ENCODE data around the gene RPP40.
"Not testable (repeated sequence)": the region's sequence is repeated elsewhere in the genome, so short reads cannot be mapped to it uniquely, and the experiment has no call there.

The RPP40 gene

DNA sequence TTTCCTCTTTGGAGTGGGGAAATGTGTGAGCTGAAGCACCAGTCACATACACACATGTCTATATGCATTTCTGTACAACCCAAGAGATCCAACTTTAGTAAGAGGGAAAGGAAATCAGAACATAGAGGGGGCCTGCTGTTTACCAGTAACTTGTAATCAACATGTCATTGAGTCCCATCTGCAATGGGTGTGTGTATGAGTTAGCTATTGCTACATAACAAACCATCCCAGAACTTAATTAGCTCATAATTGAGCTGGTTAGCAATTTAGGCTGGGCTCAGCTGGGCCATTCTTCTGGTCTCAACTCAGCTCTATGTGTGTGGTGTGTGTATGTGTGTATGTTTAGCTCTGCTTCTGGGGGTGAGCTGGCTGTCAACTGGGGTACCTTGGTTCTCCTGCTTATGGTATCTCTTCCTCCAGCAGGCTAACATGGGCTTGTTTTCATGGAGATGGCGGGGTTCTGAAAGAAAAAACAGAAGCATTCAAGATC is 10.3 kb upstream of the RPP40 start:
- no peak for DNase-seq

- DNase-seq, result no peak
Observed at GRCh38 chr6:5012519-5012918, 8.7 kb upstream of the RPP40 start.

DNA sequence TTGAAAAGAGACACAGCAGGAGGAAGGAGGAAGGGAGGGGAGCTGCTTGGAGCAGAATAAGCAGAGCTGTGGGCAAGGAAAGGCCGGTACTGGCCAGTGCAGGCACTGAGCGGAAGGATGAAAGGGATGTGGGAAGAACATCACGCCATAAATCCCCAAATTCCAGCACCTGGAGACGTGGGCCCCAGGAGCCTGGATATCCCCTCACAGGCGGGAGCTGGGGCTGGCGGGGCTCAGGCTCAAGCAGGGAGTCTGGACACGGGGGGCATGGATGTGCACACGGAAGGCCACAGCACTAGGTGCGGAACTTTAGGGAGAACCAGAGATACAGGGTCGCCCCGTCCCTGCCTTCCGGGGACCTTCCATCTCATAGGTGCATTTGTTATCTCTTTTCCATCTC is 7.5 kb upstream of the RPP40 start:
- DNase-seq, result no peak

DNA sequence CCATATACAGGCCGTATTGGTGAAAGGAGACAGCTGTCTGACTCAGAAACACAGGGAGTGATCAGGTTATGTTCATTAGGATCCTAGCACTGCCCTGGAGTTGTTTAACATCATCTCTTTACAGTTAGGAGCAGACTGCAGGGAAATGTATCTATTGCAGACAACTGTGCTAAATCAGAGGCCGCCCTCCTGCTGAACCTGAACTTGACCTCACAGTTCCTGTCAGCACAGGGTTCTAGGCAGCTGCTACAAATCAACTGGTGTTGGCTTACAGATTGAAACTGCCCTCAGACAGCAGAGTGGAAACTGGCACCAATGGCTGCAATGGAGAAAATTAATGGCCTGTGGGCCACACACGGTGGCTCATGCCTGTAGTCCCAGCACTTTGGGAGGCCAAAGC is 3.7 kb upstream of the RPP40 start:
- DNase-seq, result no peak

DNA sequence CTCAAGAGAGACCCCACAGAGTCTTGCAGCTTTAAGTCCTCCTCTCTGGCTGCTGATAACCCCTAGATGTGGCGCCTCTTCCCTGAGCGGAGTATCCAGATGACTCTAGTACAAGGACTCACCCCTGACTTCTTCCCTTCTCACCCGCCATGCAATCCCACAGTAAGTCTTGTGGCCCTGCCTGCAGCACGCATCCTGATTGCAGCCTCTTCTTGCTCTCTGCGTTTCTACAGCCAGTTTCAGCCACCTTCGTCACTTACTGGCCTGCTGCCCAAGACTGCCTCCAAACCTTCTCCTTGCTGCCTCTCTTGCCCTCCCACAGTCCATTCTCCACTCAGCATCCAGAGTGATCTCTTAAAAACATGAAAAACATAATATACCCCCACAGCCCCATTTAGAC is 2.4 kb upstream of the RPP40 start:
- no peak for DNase-seq

- DNase-seq, result not testable (repeated sequence)
Observed at GRCh38 chr6:5005038-5005433, 1.2 kb upstream of the RPP40 start.

GRCh38 chr6:5004373-5005037 is 668 bp upstream of the RPP40 start:
- DNase-seq, result no peak

- DNase-seq, result no peak
Observed at GRCh38 chr6:4999586-4999985, 4.3 kb downstream of the RPP40 start.

- DNase-seq, result no peak
Observed at GRCh38 chr6:4997862-4998261, 6.0 kb downstream of the RPP40 start.

DNA sequence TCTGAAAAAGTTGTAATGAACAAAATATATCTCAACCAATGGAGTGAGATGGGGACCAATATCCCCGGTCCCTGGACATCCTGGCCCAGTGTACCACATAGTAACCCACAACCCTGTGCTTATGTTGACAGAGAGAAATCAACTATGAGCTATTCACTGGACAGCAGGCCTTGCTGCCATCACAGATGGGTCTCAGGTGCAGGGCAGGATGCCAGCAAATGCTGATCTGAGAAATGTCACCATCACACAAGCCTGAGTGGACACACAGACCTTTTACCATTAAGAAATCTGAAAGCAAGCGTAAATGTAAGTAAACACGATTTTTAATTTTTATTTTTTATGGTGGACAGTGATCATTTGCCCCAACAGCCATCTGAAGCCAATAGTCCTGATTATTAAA is 9.1 kb downstream of the RPP40 start:
- DNase-seq, result no peak

GRCh38 chr6:4987432-4987831 is 16.4 kb downstream of the RPP40 start:
- DNase-seq, result no peak

GRCh38 chr6:4986999-4987398 is 16.8 kb downstream of the RPP40 start:
- no peak for DNase-seq

GRCh38 chr6:4983322-4983721 is 20.5 kb downstream of the RPP40 start:
- no peak for DNase-seq

GRCh38 chr6:4981761-4982160 is 22.1 kb downstream of the RPP40 start:
- DNase-seq, result no peak

GRCh38 chr6:4979426-4979825 is 24.4 kb downstream of the RPP40 start:
- no peak for DNase-seq

DNA sequence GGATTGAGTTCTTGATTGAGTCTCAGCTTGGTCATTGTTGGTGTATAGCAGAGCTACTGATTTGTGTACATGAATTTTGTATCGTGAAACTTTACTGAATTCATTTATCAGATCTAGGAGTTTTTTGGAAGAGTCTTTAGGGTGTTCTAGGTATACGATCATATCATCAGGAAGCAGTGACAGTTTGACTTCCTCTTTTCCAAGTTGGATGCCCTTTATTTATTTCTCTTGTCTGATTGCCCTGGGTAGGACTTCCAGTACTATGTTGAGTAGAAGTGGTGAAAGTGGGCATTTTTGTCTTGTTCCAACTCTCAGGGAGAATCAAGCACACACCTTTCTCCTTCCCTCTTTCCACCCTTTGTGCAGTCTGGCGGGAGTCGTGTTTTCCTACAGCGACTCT is 26.4 kb downstream of the RPP40 start:
- no peak for DNase-seq

GRCh38 chr6:4975506-4975905 is 28.3 kb downstream of the RPP40 start:
- DNase-seq, result no peak

- DNase-seq, result no peak
Observed at GRCh38 chr6:4974962-4975361, 28.9 kb downstream of the RPP40 start.

DNA sequence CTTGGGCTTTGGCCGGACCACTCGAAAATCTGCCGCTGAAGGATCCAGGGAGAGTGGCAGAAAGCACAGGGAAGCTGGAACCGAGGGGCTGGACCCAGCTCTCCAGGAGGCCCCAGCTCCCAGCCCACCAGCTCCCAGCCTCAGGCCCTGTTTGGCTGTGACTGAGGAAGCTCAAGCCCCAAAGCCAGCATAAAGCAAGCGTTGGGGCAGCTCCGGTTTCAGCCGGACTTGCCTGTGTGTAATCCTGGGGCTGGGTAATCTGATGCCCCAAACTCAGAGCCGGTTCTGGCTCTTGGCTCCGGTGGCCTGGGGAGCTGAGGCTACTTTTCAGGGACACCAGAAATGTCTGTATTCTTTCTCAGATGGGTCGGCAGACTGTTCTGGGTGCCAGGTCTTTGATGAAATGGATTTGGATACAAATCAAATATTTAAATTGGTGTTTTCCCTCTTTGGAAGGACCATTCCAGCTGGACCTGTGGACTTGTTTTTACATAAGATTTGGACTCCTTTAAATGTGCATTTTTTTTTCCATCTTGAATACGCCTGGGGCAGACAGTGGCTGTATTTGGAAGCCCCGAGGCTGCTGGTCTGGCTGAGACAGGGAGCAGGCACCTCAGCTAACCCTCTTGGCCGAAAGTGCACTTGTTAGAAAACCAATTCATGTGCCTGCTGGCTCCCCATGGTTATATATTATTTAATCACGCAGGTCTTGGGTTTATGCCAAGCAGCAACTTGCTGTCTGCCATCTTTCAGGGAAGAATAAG is 29.7 kb downstream of the RPP40 start:
- DNase-seq, result no peak

DNA sequence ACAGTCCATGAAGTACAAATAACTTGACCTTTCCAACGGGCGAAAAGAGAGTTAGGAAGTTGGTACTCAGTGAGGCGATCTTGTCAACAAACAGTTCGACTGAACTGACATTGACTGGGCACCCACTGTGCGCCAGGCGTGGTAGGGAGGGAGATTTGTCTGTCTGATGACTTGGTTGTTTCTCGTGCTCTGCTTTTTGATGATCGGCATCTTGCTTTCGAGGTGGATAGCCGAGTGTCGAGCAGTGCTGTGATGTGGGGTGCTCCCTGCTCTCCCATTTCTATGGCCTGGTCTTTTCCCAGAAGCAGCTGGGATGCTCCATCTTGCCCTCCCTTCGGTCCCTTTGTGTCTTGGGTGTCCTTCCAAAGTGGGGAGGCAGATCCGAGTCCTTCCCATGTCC is 30.4 kb downstream of the RPP40 start:
- no peak for DNase-seq

GRCh38 chr6:4972438-4972837 is 31.4 kb downstream of the RPP40 start:
- DNase-seq, result no peak

DNA sequence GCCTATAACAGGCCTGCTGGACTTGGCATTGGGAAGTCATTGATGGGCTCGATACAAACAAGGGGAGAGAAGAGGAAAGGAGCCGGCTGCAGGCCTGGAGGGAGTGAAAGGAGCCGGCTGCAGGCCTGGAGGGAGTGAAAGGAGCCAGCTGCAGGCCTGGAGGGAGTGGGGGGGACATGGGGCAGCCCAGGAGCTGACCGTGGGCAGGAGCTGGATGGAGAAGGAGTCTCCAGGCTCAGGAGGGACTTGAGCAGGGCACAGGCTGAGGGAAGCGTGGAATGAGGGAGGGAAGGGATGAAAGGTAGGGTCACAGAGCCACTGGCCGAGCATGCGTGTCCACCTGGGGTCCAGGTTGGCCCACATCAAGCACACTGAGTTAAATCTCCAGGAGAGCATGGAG is 32.0 kb downstream of the RPP40 start:
- no peak for DNase-seq

GRCh38 chr6:4970739-4971395 is 33.0 kb downstream of the RPP40 start:
- no peak for DNase-seq
